ENCODE measurements around the gene SRCAP. TPM values are rescaled to one million over a fixed set of nuclear protein-coding genes. Genes with fewer than 3 reads are reported as not detected.

Gene SRCAP
- total RNA-seq, 2 donors from 2014 or later, result 22.5 to 25.0 TPM

DNA sequence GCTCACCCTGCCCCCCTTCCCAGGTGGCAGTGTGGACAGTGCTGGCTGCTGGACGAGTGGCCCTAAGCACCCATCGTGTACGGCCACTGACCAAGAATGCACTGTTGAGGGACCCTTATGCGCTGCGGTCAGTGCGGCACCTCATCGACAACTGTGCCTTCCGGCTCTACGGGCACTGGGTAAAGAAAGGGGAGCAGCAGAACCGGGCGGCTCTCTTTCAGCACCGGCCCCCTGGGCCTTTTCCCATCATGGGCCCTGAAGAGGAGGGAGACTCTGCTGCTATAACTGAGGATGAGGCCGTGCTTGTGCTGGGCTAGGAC, 57.8 kb downstream of the SRCAP start:
- no peak overlapping the region for H3K4me3 ChIP-seq
- H3K4me1 ChIP-seq, result peaks cover 0 to 10% of the 10 kb centered on the region in 2 donors
- TF ChIP-seq, protein P1, sequence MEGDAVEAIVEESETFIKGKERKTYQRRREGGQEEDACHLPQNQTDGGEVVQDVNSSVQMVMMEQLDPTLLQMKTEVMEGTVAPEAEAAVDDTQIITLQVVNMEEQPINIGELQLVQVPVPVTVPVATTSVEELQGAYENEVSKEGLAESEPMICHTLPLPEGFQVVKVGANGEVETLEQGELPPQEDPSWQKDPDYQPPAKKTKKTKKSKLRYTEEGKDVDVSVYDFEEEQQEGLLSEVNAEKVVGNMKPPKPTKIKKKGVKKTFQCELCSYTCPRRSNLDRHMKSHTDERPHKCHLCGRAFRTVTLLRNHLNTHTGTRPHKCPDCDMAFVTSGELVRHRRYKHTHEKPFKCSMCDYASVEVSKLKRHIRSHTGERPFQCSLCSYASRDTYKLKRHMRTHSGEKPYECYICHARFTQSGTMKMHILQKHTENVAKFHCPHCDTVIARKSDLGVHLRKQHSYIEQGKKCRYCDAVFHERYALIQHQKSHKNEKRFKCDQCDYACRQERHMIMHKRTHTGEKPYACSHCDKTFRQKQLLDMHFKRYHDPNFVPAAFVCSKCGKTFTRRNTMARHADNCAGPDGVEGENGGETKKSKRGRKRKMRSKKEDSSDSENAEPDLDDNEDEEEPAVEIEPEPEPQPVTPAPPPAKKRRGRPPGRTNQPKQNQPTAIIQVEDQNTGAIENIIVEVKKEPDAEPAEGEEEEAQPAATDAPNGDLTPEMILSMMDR (IDR thresholded peaks at IDR 0.05), result no peak
- H3K9me3 ChIP-seq, result no peaks in the 10 kb centered on the region
- DNase-seq (ENCODE audit: low spot score), result no peak
- H3K27ac ChIP-seq, result no peak overlapping the region
- peaks cover 25% of the 10 kb centered on the region for H3K36me3 ChIP-seq
- H3K27me3 ChIP-seq, result no peaks in the 10 kb centered on the region

- TF ChIP-seq, protein P1 (IDR thresholded peaks at IDR 0.05), result no peak
- H3K36me3 ChIP-seq, result peaks cover 25% of the 10 kb centered on the region
Measured at GRCh38 chr16:30757316-30757715, 58.3 kb downstream of the SRCAP start.

GRCh38 chr16:30758988-30759491, 60.1 kb downstream of the SRCAP start:
- no peak for DNase-seq (ENCODE audit: low spot score)
- Histone ChIP-seq H3K4me3 (no peak overlapping the region), H3K9me3 (no peaks in the 10 kb centered on the region), H3K27ac (no peak overlapping the region), H3K4me1 (peaks cover 0 to 26% of the 10 kb centered on the region in 2 donors), H3K27me3 (no peaks in the 10 kb centered on the region), H3K36me3 (peaks cover 26% of the 10 kb centered on the region)
- TF ChIP-seq, protein P1 (IDR thresholded peaks at IDR 0.05), result no peak

More at GRCh38 chr16:30757316-30757715, 58.3 kb downstream of the SRCAP start:
- Histone ChIP-seq H3K27ac (no peak overlapping the region), H3K4me3 (no peak overlapping the region), H3K27me3 (no peaks in the 10 kb centered on the region), H3K4me1 (peaks cover 0 to 10% of the 10 kb centered on the region in 2 donors), H3K9me3 (no peaks in the 10 kb centered on the region)
- DNase-seq (ENCODE audit: low spot score), result no peak

- peaks cover 28% of the 10 kb centered on the region for H3K36me3 ChIP-seq
- H3K27ac ChIP-seq, result no peak overlapping the region
- no peak for DNase-seq (ENCODE audit: low spot score)
- H3K9me3 ChIP-seq, result no peaks in the 10 kb centered on the region
- peaks cover 0 to 28% of the 10 kb centered on the region in 2 donors for H3K4me1 ChIP-seq
- TF ChIP-seq, protein P1 (IDR thresholded peaks at IDR 0.05), result no peak
- no peaks in the 10 kb centered on the region for H3K27me3 ChIP-seq
- H3K4me3 ChIP-seq, result no peak overlapping the region
Measured at GRCh38 chr16:30760001-30760559, 61.1 kb downstream of the SRCAP start.

- DNase-seq (ENCODE audit: low spot score), result no peak
- no peaks in the 10 kb centered on the region for H3K9me3 ChIP-seq
- peaks cover 0 to 28% of the 10 kb centered on the region in 2 donors for H3K4me1 ChIP-seq
- peak overlapping the region; percentile 81 to 90 for H3K4me3 ChIP-seq
- TF ChIP-seq, protein P1 (IDR thresholded peaks at IDR 0.05), result no peak
- peaks cover 35% of the 10 kb centered on the region for H3K36me3 ChIP-seq
- peak overlapping the region in 1 of 2 donors; percentile 94 for H3K27ac ChIP-seq
- H3K27me3 ChIP-seq, result no peaks in the 10 kb centered on the region
Measured at GRCh38 chr16:30760577-30761426, 61.8 kb downstream of the SRCAP start.

Data from right atrium auricular region (tissue), 2 donors.